ENCODE results near the gene DISC1.

DNA sequence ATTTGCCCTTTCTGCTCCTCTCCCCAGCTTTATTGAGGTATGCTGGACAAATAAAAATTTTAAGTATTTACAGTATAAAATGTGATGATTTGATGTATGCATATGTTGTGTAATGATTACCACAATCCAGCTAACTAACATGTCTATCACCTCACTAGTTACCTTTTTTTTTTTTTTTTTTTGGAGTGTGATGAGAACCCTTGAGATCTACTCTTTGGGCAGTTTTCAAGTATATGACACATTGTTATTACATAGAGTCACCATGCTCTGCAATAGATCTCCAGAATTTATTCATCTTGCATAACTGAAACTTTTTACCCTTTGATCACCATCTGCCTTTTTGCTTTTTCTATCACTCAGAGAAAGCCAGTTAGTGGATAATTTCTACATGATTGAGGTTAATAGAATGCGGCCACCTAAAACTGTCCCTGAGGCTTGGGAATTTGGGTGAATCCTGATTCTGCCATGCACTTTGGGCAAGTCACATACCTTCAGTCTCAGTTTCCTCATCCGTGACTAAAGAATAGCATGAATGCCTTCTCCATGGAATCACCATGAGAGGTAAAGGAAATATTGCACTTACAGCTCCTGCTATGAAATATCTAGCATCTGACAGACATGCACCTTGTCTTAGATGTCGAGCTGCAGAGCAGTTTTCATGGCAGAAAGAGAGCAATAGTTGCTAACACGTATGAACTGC, 295.2 kb downstream of the DISC1 start:
- TF ChIP-seq, protein P1, sequence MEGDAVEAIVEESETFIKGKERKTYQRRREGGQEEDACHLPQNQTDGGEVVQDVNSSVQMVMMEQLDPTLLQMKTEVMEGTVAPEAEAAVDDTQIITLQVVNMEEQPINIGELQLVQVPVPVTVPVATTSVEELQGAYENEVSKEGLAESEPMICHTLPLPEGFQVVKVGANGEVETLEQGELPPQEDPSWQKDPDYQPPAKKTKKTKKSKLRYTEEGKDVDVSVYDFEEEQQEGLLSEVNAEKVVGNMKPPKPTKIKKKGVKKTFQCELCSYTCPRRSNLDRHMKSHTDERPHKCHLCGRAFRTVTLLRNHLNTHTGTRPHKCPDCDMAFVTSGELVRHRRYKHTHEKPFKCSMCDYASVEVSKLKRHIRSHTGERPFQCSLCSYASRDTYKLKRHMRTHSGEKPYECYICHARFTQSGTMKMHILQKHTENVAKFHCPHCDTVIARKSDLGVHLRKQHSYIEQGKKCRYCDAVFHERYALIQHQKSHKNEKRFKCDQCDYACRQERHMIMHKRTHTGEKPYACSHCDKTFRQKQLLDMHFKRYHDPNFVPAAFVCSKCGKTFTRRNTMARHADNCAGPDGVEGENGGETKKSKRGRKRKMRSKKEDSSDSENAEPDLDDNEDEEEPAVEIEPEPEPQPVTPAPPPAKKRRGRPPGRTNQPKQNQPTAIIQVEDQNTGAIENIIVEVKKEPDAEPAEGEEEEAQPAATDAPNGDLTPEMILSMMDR (conservative IDR thresholded peaks at IDR 0.05): no peak
- TF ChIP-seq ZFX (IDR thresholded peaks at IDR 0.05): no peak
